ENCODE data around the gene ABCB11. TPM values are rescaled to one million over a fixed set of nuclear protein-coding genes. Genes with fewer than 3 reads are reported as not detected.

The ABCB11 gene
- polyA plus RNA-seq, 3 donors, result not detected

DNA sequence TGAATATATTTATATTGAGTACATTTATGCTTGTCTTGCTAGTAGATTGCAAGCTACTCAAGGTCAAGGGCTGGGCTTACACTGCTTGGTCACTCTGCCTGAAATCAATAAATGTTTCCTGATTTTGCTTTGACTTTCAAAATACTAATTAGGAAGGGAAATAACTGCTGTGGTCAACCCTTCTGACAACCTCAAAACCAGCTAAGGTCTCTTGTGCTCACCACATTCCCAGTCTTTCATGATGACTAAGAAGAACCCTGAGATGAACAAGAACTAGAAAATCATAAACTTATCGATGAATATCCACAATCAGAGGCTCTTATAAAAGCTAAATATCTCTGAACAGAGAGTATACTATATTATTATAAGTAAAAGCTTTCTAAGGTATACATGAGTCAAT is 33.3 kb downstream of the ABCB11 start:
- Mint-ChIP-seq H3K9me3 (no peaks in the 10 kb centered on the region), H3K36me3 (no peaks in the 10 kb centered on the region), H3K4me1 (peaks cover 28% of the 10 kb centered on the region), H3K4me3 (no peak overlapping the region), H3K27me3 (ENCODE audit: low read depth in 3 of 3) (peaks cover 5 to 15% (median 6%) of the 10 kb centered on the region in 3 donors), H3K27ac (no peak overlapping the region)
- no peaks in the 10 kb centered on the region for H3K36me3 ChIP-seq (replicated peaks in 1 of 2; ENCODE audit: control insufficient read depth in 1 of 2, insufficient read depth in 2 of 2, low read length in 2 of 2)
- H3K4me3 ChIP-seq (replicated peaks in 1 of 3; ENCODE audit: low read depth in 2 of 3, low read length in 3 of 3), result no peak overlapping the region
- no CpG with 5 or more reads among the region's 1 CpG for WGBS (ENCODE audit: insufficient coverage)
- TF ChIP-seq, protein P1, sequence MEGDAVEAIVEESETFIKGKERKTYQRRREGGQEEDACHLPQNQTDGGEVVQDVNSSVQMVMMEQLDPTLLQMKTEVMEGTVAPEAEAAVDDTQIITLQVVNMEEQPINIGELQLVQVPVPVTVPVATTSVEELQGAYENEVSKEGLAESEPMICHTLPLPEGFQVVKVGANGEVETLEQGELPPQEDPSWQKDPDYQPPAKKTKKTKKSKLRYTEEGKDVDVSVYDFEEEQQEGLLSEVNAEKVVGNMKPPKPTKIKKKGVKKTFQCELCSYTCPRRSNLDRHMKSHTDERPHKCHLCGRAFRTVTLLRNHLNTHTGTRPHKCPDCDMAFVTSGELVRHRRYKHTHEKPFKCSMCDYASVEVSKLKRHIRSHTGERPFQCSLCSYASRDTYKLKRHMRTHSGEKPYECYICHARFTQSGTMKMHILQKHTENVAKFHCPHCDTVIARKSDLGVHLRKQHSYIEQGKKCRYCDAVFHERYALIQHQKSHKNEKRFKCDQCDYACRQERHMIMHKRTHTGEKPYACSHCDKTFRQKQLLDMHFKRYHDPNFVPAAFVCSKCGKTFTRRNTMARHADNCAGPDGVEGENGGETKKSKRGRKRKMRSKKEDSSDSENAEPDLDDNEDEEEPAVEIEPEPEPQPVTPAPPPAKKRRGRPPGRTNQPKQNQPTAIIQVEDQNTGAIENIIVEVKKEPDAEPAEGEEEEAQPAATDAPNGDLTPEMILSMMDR (IDR thresholded peaks at IDR 0.05), result no peak
- H3K9ac ChIP-seq (ENCODE audit: insufficient read depth, low read length, poor library complexity, severe bottlenecking), result no peak overlapping the region
- H2AFZ ChIP-seq (ENCODE audit: insufficient read depth, low read depth, low read length, poor library complexity, severe bottlenecking), result no peak overlapping the region
- intact Hi-C loops (cut with micrococcal nuclease), result no loop called here
- no peaks in the 10 kb centered on the region for H4K20me1 ChIP-seq (ENCODE audit: insufficient read depth, low read length)
- peaks cover 15 to 28% of the 10 kb centered on the region in 2 donors for H3K4me1 ChIP-seq (ENCODE audit: control insufficient read depth in 1 of 2, insufficient read depth in 2 of 2, low read length in 2 of 2)
- H3K9me3 ChIP-seq (replicated peaks in 1 of 2; ENCODE audit: control insufficient read depth in 1 of 2, insufficient read depth in 1 of 2, low read length in 2 of 2), result no peaks in the 10 kb centered on the region
- peaks cover 2 to 10% of the 10 kb centered on the region in 2 donors for H3K27me3 ChIP-seq (ENCODE audit: control insufficient read depth in 2 of 2, insufficient read depth in 2 of 2, low read length in 2 of 2)
- no peak overlapping the region for H3K4me2 ChIP-seq (replicated peaks; ENCODE audit: extremely low read depth, low read length, poor library complexity, severe bottlenecking)
- no peak for DNase-seq
- H3K79me2 ChIP-seq (ENCODE audit: insufficient read depth, low read length), result no peaks in the 10 kb centered on the region
- H3K27ac ChIP-seq (ENCODE audit: low read depth in 1 of 2, low read length in 2 of 2), result no peak overlapping the region

DNA sequence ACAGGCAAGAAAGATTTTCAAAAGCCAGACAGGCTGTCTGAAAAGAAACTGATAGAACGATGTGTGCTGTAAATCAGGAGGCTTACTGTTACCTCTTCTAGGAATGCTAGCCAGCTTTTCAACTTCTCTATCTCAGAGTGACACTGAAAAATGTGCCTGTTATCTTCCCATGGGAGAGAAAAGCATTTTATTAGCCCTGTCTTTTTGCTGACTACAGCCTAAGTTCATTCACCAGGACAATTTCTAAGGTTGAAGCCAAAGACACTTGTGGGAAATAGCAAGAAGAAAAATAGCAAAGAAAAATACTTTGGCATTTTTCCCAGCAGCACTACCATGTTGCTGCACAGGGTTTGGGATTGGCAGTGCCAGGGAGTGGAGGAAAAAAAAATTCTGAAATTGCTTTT is 34.0 kb downstream of the ABCB11 start:
- H3K27ac Mint-ChIP-seq, result no peak overlapping the region
- no peak overlapping the region for H3K4me3 Mint-ChIP-seq
- intact Hi-C loops (cut with micrococcal nuclease), result no loop called here
- Histone ChIP-seq H3K9me3 (replicated peaks in 1 of 2; ENCODE audit: control insufficient read depth in 1 of 2, insufficient read depth in 1 of 2, low read length in 2 of 2) (no peaks in the 10 kb centered on the region), H3K79me2 (ENCODE audit: insufficient read depth, low read length) (no peaks in the 10 kb centered on the region), H3K4me1 (ENCODE audit: control insufficient read depth in 1 of 2, insufficient read depth in 2 of 2, low read length in 2 of 2) (peaks cover 21 to 31% of the 10 kb centered on the region in 2 donors), H3K4me2 (replicated peaks; ENCODE audit: extremely low read depth, low read length, poor library complexity, severe bottlenecking) (no peak overlapping the region), H3K27ac (ENCODE audit: low read depth in 1 of 2, low read length in 2 of 2) (no peak overlapping the region), H3K4me3 (replicated peaks in 1 of 3; ENCODE audit: low read depth in 2 of 3, low read length in 3 of 3) (no peak overlapping the region), H3K36me3 (replicated peaks in 1 of 2; ENCODE audit: control insufficient read depth in 1 of 2, insufficient read depth in 2 of 2, low read length in 2 of 2) (no peaks in the 10 kb centered on the region), H2AFZ (ENCODE audit: insufficient read depth, low read depth, low read length, poor library complexity, severe bottlenecking) (no peak overlapping the region), H3K27me3 (ENCODE audit: control insufficient read depth in 2 of 2, insufficient read depth in 2 of 2, low read length in 2 of 2) (peaks cover 2 to 10% of the 10 kb centered on the region in 2 donors), H3K9ac (ENCODE audit: insufficient read depth, low read length, poor library complexity, severe bottlenecking) (no peak overlapping the region), H4K20me1 (ENCODE audit: insufficient read depth, low read length) (no peaks in the 10 kb centered on the region)
- TF ChIP-seq, protein P1 (IDR thresholded peaks at IDR 0.05), result no peak
- no CpG with 5 or more reads among the region's 1 CpG for WGBS (ENCODE audit: insufficient coverage)
- no peak for DNase-seq
- no peaks in the 10 kb centered on the region for H3K9me3 Mint-ChIP-seq
- no peaks in the 10 kb centered on the region for H3K36me3 Mint-ChIP-seq
- peaks cover 31% of the 10 kb centered on the region for H3K4me1 Mint-ChIP-seq
- peaks cover 5 to 13% (median 6%) of the 10 kb centered on the region in 3 donors for H3K27me3 Mint-ChIP-seq (ENCODE audit: low read depth in 3 of 3)

All from CD14-positive monocyte (primary cell).